Urothelium cell line (cell line): ENCODE results near the gene HYAL2.

Experiments used
- DNase-seq: peaks from one replicate; pipeline ENCODE4 v3.0.0; 2011; ENCODE audit warnings: low spot score, mixed read lengths
- FAIRE-seq: peaks from 2 replicates; lab custom pipeline; 2011; peaks lifted over from hg19 to GRCh38; lab: Jason Lieb, UNC

The HYAL2 gene

GRCh38 chr3:50333744-50334328 lies 11.3 kb upstream of the HYAL2 start:
- no peak for FAIRE-seq
- DNase-seq: no peak

- DNase-seq (no peak), FAIRE-seq (no peak)
Measured at GRCh38 chr3:50331364-50331907, 8.9 kb upstream of the HYAL2 start.

- no peak for FAIRE-seq
- DNase-seq: no peak
Measured at GRCh38 chr3:50330330-50330729, 7.8 kb upstream of the HYAL2 start.

GRCh38 chr3:50327943-50328691 lies 5.6 kb upstream of the HYAL2 start, which contains the start of gene TUSC2:
TUSC2 (minus strand) TSS chr3:50328223; CDS start chr3:50328099, 124 bp downstream.
- peak; percentile 97 for DNase-seq
- peak; percentile 96 for FAIRE-seq

GRCh38 chr3:50327129-50327528 lies 4.6 kb upstream of the HYAL2 start:
- FAIRE-seq (no peak), DNase-seq (no peak)

GRCh38 chr3:50326182-50326541 lies 3.6 kb upstream of the HYAL2 start:
- FAIRE-seq (no peak), DNase-seq (no peak)

GRCh38 chr3:50325497-50326181 lies 3.1 kb upstream of the HYAL2 start:
- DNase-seq: no peak
- no peak for FAIRE-seq

GRCh38 chr3:50325113-50325480 lies 2.6 kb upstream of the HYAL2 start:
- DNase-seq (no peak), FAIRE-seq (peak; percentile 5)

- peak; percentile 71 for DNase-seq
- peak; percentile 78 for FAIRE-seq
Measured at GRCh38 chr3:50324351-50325112, 2.0 kb upstream of the HYAL2 start.

- DNase-seq: no peak
- FAIRE-seq: no peak
Measured at GRCh38 chr3:50323614-50324199, 1.2 kb upstream of the HYAL2 start.

- FAIRE-seq: no peak
- DNase-seq: no peak
Measured at GRCh38 chr3:50323092-50323600, 601 bp upstream of the HYAL2 start.

GRCh38 chr3:50322115-50322385 lies 495 bp downstream of the HYAL2 start:
- FAIRE-seq (no peak), DNase-seq (no peak)

- FAIRE-seq (peak; percentile 93), DNase-seq (peak; percentile 94)
Measured at GRCh38 chr3:50321336-50322114, 1.0 kb downstream of the HYAL2 start.

- peak; percentile 46 for FAIRE-seq
- DNase-seq: peak; percentile 85
Measured at GRCh38 chr3:50320853-50321335, 1.7 kb downstream of the HYAL2 start.

- FAIRE-seq (peak; percentile 96), DNase-seq (no peak)
Measured at GRCh38 chr3:50319894-50320625, 2.5 kb downstream of the HYAL2 start.

GRCh38 chr3:50319181-50319893 lies 3.2 kb downstream of the HYAL2 start:
- FAIRE-seq (no peak), DNase-seq (no peak)

- FAIRE-seq (no peak), DNase-seq (no peak)
Measured at GRCh38 chr3:50318615-50319014, 3.9 kb downstream of the HYAL2 start.

GRCh38 chr3:50318163-50318562 lies 4.4 kb downstream of the HYAL2 start:
- no peak for FAIRE-seq
- no peak for DNase-seq
